Endothelial cell of umbilical vein (primary cell): ENCODE results near the gene EPB41L4B. TPM values are rescaled to one million over a fixed set of nuclear protein-coding genes. Genes with fewer than 3 reads are reported as not detected.

Experiments
- BruUV-seq: library from RNA; stranded (reverse); fragments of 400-500 nt; replicated peaks from 2 replicates; lab custom pipeline; 2021; lab: Mats Ljungman, UMichigan
- CTCF ChIA-PET: fragments of 300-600, 350-600 bp; sonication (Branson Sonifier 250); formaldehyde crosslinking; loops from one replicate; lab custom pipeline; 2021; ENCODE audit warnings: antibody characterized with exemption, inconsistent platforms; lab: Charles Lee
- POLR2A ChIA-PET: fragments of 300-600, 350-600 bp; sonication (Branson Sonifier 250); formaldehyde crosslinking; loops from one replicate; lab custom pipeline; 2021; ENCODE audit warnings: antibody characterized with exemption, inconsistent platforms; lab: Charles Lee
- DNase-seq: peaks from one replicate; pipeline ENCODE4 v3.0.0-alpha.2; 2011; ENCODE audit warnings: low read depth, low spot score
- FAIRE-seq: peaks from 2 replicates; lab custom pipeline; 2011; peaks lifted over from hg19 to GRCh38; lab: Jason Lieb, UNC
- H2AFZ ChIP-seq: 2 replicates; pipeline ENCODE4 v1.6.0; 2012; ENCODE audit warnings: low read depth, low read length, control low read depth, inconsistent platforms
- H3K27ac ChIP-seq: 2 replicates; pipeline ENCODE4 v1.5.1; 2011; ENCODE audit warnings: low read depth, mild to moderate bottlenecking, control low read depth, low read length, moderate library complexity; ENCODE audit not compliant: insufficient read depth
- H3K27me3 ChIP-seq, 2 experiments: 2 replicates each; pipeline versions ENCODE4 v1.6.0 to v1.6.1; 2011; ENCODE audit warnings: low read length in 2 of 2, mixed read lengths in 1 of 2; ENCODE audit not compliant: control insufficient read depth in 2 of 2, insufficient read depth in 2 of 2
- H3K36me3 ChIP-seq, 2 experiments: 2 replicates in 1 of 2; 3 replicates in 1 of 2; pipeline ENCODE4 v1.5.1; 2011; ENCODE audit warnings: low read length in 2 of 2, mild to moderate bottlenecking in 1 of 2, moderate library complexity in 1 of 2; ENCODE audit not compliant: control insufficient read depth in 2 of 2, insufficient read depth in 2 of 2; ENCODE audit errors: extremely low read depth in 1 of 2
- H3K4me1 ChIP-seq: 3 replicates; pipeline ENCODE4 v1.5.1; 2011; ENCODE audit warnings: mild to moderate bottlenecking, low read length; ENCODE audit not compliant: control insufficient read depth, insufficient read depth; ENCODE audit errors: extremely low read depth
- H3K4me2 ChIP-seq: 2 replicates; pipeline ENCODE4 v1.6.1; 2011; ENCODE audit warnings: low read length, control low read depth, mixed read lengths; ENCODE audit not compliant: insufficient read depth
- H3K4me3 ChIP-seq, 3 experiments: fragments of 200-600 bp in 1 of 3; sonication (generic), shearing (Covaris generic) in 1 of 3; replicated peaks in 1 of 3; 2 replicates each; pipeline ENCODE4 v1.5.1; 2011 to 2016; ENCODE audit warnings: control low read depth in 3 of 3, low read length in 3 of 3, mild to moderate bottlenecking in 2 of 3, inconsistent platforms in 1 of 3, low read depth in 1 of 3, moderate library complexity in 1 of 3; ENCODE audit not compliant: insufficient read depth in 1 of 3
- H3K79me2 ChIP-seq: 2 replicates; pipeline ENCODE4 v1.6.0; 2012; ENCODE audit warnings: low read length, inconsistent platforms; ENCODE audit not compliant: control insufficient read depth, insufficient read depth
- H3K9ac ChIP-seq: replicated peaks from 2 replicates; pipeline ENCODE3; 2011; ENCODE audit warnings: low read length, control low read depth; ENCODE audit not compliant: insufficient read depth; ENCODE audit errors: extremely low read depth
- H3K9me1 ChIP-seq: replicated peaks from 3 replicates; pipeline ENCODE4 v1.6.0; 2011; ENCODE audit warnings: mild to moderate bottlenecking, low read length; ENCODE audit not compliant: control insufficient read depth, insufficient read depth; ENCODE audit errors: extremely low read depth
- H3K9me3 ChIP-seq: replicated peaks from 2 replicates; pipeline ENCODE4 v1.5.1; 2012; ENCODE audit warnings: low read length, inconsistent platforms; ENCODE audit not compliant: control insufficient read depth, insufficient read depth
- H4K20me1 ChIP-seq: replicated peaks from 2 replicates; pipeline ENCODE3; 2011; ENCODE audit warnings: mild to moderate bottlenecking, low read length; ENCODE audit not compliant: control insufficient read depth, insufficient read depth; ENCODE audit errors: extremely low read depth
- EZH2 ChIP-seq: IDR thresholded peaks from 2 replicates; pipeline ENCODE4 v1.6.1; 2012; ENCODE audit warnings: borderline replicate concordance, low read depth, mild to moderate bottlenecking, moderate library complexity, low read length, inconsistent platforms; ENCODE audit not compliant: severe bottlenecking
- FOS ChIP-seq: IDR thresholded peaks from 2 replicates; pipeline ENCODE4 v1.6.1; 2011; ENCODE audit warnings: mild to moderate bottlenecking, low read length, moderate library complexity, borderline replicate concordance; ENCODE audit not compliant: insufficient read depth
- GATA2 ChIP-seq: IDR thresholded peaks from 2 replicates; pipeline ENCODE4 v1.7.0; 2011; ENCODE audit warnings: low read depth, mild to moderate bottlenecking, moderate library complexity, mixed read lengths, low read length; ENCODE audit not compliant: insufficient read length, insufficient read depth
- JUN ChIP-seq: IDR thresholded peaks from 2 replicates; pipeline ENCODE4 v1.6.1; 2011; ENCODE audit warnings: borderline replicate concordance, low read depth; ENCODE audit not compliant: insufficient read length, insufficient read depth
- MYC ChIP-seq: IDR thresholded peaks from one replicate; pipeline ENCODE4 v1.6.1; 2011; ENCODE audit warnings: mild to moderate bottlenecking, low read depth, low read length
- POLR2A ChIP-seq: IDR thresholded peaks from 2 replicates; pipeline ENCODE4 v1.6.1; 2012; ENCODE audit warnings: low read depth, mild to moderate bottlenecking, control low read depth, low read length
- POLR2AphosphoS5 ChIP-seq: IDR thresholded peaks from 2 replicates; pipeline ENCODE4 v1.6.1; 2012; ENCODE audit warnings: low read depth, mild to moderate bottlenecking, control low read depth, low read length, moderate library complexity; ENCODE audit not compliant: insufficient read depth
- dilution Hi-C: fragments of 300-500 bp; cut with MboI; formaldehyde crosslinking; loops from one replicate; pipeline ENCODE4 v1.15.0; 2019; ENCODE audit warnings: low sequenced_read_pairs; ENCODE audit not compliant: extremely low pct_ligation_motif_present
- intact Hi-C: fragments of 100-400 bp; cut with micrococcal nuclease; formaldehyde crosslinking; loops from one replicate; pipeline ENCODE4 v1.10.0; 2022
- polyA plus RNA-seq, 4 experiments: library from polyadenylated mRNA; depleted of rRNA in 3 of 4; stranded (reverse) in 3 of 4; unstranded in 1 of 4; fragments of >200 nt; gene quantifications; 2 replicates each; pipeline versions ENCODE4 v1.2.1 to v1.2.3, GENCODE V29; 2011 to 2012; ENCODE audit warnings: missing spikeins in 1 of 4
- total RNA-seq: library from RNA; stranded (reverse); gene quantifications from 2 replicates; pipeline ENCODE4 v1.2.3, GENCODE V29; 2021
- TF ChIP-seq, protein P1 (sequence below), 2 donors: IDR thresholded peaks; 1 replicate in 1 of 2; 2 replicates in 1 of 2; pipeline ENCODE4 v1.5.1; 2011; ENCODE audit warnings: low read length in 2 of 2, mild to moderate bottlenecking in 2 of 2, moderate library complexity in 2 of 2, control low read depth in 1 of 2, inconsistent platforms in 1 of 2, low read depth in 1 of 2; ENCODE audit not compliant: insufficient read depth in 1 of 2; ENCODE audit errors: extremely low read depth in 1 of 2
- TF ChIP-seq, protein P2 (sequence below): IDR thresholded peaks from 2 replicates; pipeline ENCODE4 v1.6.1; 2011; ENCODE audit not compliant: insufficient read depth, insufficient read length

EPB41L4B gene
- total and polyA plus RNA-seq, 2 donors (not counting 3 experiments of a cell fraction or from before 2014, with no cell fraction given): 0.10 to 0.15 TPM

DNA sequence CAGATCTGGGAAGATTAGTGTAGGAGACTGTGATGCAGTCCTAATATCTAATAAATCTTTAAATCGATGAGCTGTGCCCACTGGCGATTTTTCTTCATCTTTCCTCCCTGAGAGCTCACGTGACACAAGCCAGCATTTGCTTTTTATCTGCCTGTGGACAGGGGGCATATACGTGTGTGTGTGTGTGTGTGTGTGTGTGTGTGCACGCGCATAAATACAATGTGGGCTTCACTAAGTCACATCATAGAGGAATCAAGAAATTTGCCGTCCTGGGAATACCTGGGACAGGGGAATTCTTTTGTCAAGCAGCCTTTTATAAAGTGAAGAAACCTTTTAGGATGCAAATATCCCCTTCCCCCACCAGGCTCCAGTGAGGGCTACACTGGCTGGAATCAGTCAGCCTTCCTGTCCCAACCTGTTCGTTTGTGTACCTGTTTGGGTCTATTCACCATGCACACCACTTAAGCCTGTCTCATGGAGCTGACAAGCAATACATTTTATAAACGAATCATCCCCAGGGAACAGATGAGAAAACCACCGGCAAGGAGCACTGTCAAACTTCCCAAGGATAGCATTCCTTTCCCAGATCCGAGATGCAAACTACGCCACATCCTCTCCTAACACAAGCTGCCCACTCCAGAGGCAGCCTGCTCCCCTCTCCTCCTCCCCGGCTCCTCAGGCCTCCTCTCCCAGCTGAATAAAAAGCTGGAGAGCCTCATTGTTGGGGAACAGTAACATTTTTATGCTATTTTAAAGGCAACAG lies 2.7 kb downstream of the EPB41L4B start:
- H3K9me1 ChIP-seq: no peaks in the 10 kb centered on the region
- intact Hi-C loops (no loop called here), dilution Hi-C loops (no loop called here)
- no peaks in the 10 kb centered on the region for H3K79me2 ChIP-seq
- H4K20me1 ChIP-seq: no peaks in the 10 kb centered on the region
- CTCF ChIA-PET: interaction anchor here (0.6 to 2.0 kb wide), 5 partner anchors 12 to 1853 kb away, joined by 3 to 8 read pairs (median 4); no protein-coding TSS in a partner anchor
- no peak overlapping the region for H3K4me3 ChIP-seq
- H2AFZ ChIP-seq: no peak overlapping the region
- no peak for DNase-seq
- BruUV-seq: no TSS peak
- no peaks in the 10 kb centered on the region for H3K9me3 ChIP-seq
- peaks cover 2% of the 10 kb centered on the region for H3K4me1 ChIP-seq
- no peak overlapping the region for H3K9ac ChIP-seq
- H3K36me3 ChIP-seq: no peaks in the 10 kb centered on the region
- no peak overlapping the region for H3K27ac ChIP-seq
- no peak for TF ChIP-seq MYC
- TF ChIP-seq, protein P1, sequence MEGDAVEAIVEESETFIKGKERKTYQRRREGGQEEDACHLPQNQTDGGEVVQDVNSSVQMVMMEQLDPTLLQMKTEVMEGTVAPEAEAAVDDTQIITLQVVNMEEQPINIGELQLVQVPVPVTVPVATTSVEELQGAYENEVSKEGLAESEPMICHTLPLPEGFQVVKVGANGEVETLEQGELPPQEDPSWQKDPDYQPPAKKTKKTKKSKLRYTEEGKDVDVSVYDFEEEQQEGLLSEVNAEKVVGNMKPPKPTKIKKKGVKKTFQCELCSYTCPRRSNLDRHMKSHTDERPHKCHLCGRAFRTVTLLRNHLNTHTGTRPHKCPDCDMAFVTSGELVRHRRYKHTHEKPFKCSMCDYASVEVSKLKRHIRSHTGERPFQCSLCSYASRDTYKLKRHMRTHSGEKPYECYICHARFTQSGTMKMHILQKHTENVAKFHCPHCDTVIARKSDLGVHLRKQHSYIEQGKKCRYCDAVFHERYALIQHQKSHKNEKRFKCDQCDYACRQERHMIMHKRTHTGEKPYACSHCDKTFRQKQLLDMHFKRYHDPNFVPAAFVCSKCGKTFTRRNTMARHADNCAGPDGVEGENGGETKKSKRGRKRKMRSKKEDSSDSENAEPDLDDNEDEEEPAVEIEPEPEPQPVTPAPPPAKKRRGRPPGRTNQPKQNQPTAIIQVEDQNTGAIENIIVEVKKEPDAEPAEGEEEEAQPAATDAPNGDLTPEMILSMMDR (IDR thresholded peaks at IDR 0.05; ENCODE audit: extremely low read depth in 1 of 2, insufficient read depth in 1 of 2, low read depth in 1 of 2, low read length in 2 of 2): no peak
- TF ChIP-seq FOS: no peak
- TF ChIP-seq POLR2AphosphoS5: no peak
- TF ChIP-seq, protein P2, sequence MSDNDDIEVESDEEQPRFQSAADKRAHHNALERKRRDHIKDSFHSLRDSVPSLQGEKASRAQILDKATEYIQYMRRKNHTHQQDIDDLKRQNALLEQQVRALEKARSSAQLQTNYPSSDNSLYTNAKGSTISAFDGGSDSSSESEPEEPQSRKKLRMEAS: no peak
- no peak for TF ChIP-seq JUN
- no peak for TF ChIP-seq EZH2
- TF ChIP-seq POLR2A: no peak
- TF ChIP-seq GATA2: no peak
- H3K4me2 ChIP-seq: no peak overlapping the region
- FAIRE-seq: no peak
- POLR2A ChIA-PET: no interaction called here
- H3K27me3 ChIP-seq: peaks cover 23 to 32% of the 10 kb centered on the region in 2 experiments
